Cardiac muscle cell (in vitro differentiated cells and primary cell): ENCODE data around the gene GAPDH. TPM values are rescaled to one million over a fixed set of nuclear protein-coding genes. Genes with fewer than 3 reads are reported as not detected.
A peak's percentile ranks its signal among the peaks of the same experiment; 100 is the strongest.

Source experiments
- DNase-seq, 2 donors: peaks; one replicate each; pipeline versions ENCODE4 v3.0.0 to v3.0.0-alpha.2; 2010 to 2017; ENCODE audit warnings: low read depth in 1 of 2, low spot score in 1 of 2
- H3K27ac ChIP-seq: fragments of 200-600 bp; sonication (generic); 2 replicates; pipeline ENCODE4 v1.5.1; 2016
- H3K27me3 ChIP-seq: fragments of 200-600 bp; sonication (generic); 2 replicates; pipeline ENCODE4 v1.6.0; 2016; ENCODE audit warnings: control low read depth
- H3K36me3 ChIP-seq: fragments of 200-600 bp; sonication (generic); 2 replicates; pipeline ENCODE4 v1.5.1; 2016; ENCODE audit warnings: control low read depth
- H3K4me1 ChIP-seq: fragments of 200-600 bp; sonication (generic); 2 replicates; pipeline ENCODE4 v1.8.1; 2017; ENCODE audit warnings: low read depth, mild to moderate bottlenecking, mixed run types
- H3K4me3 ChIP-seq: fragments of 200-600 bp; sonication (generic); 2 replicates; pipeline ENCODE4 v1.5.1; 2016; ENCODE audit warnings: mild to moderate bottlenecking
- H3K9me3 ChIP-seq: fragments of 200-600 bp; sonication (generic); 2 replicates; pipeline ENCODE4 v1.5.1; 2017; ENCODE audit warnings: low read depth, mild to moderate bottlenecking, control low read depth
- CTCF ChIP-seq: IDR thresholded peaks from 2 replicates; pipeline ENCODE4 v1.5.1; 2012; ENCODE audit warnings: low read depth, mild to moderate bottlenecking, low read length
- polyA plus RNA-seq: library from polyadenylated mRNA; unstranded; fragments of >200 nt; fragmentation: Nextera tagmentation; extraction: Ambion mirVana; gene quantifications from 2 replicates; pipeline ENCODE4 v1.2.1, GENCODE V29; 2016
- total RNA-seq: library from RNA; depleted of rRNA; stranded (reverse); fragments of >200 nt; gene quantifications from 2 replicates; pipeline ENCODE4 v1.2.3, GENCODE V29; 2016

GAPDH gene
- total and polyA plus RNA-seq, 2 experiments from 2014 or later: 8,013 to 14,299 TPM

- Histone ChIP-seq H3K9me3 (no peaks in the 10 kb centered on the region), H3K4me1 (peaks cover 20% of the 10 kb centered on the region), H3K27ac (peak overlapping the region; percentile 54)
These were observed 6.0 kb downstream of the GAPDH start for GRCh38 chr12:6540181-6540877.

GRCh38 chr12:6541371-6542165 lies 7.3 kb downstream of the GAPDH start:
- H3K4me1 ChIP-seq: peaks cover 12% of the 10 kb centered on the region
- peak overlapping the region; percentile 54 for H3K27ac ChIP-seq
- H3K9me3 ChIP-seq: no peaks in the 10 kb centered on the region
- H3K36me3 ChIP-seq: peaks cover 25% of the 10 kb centered on the region
- no peak for DNase-seq
- H3K4me3 ChIP-seq: no peak overlapping the region
- no peak for TF ChIP-seq CTCF
- no peaks in the 10 kb centered on the region for H3K27me3 ChIP-seq

More at GRCh38 chr12:6540181-6540877, 6.0 kb downstream of the GAPDH start:
- Histone ChIP-seq H3K27me3 (no peaks in the 10 kb centered on the region), H3K36me3 (peaks cover 26% of the 10 kb centered on the region), H3K4me3 (no peak overlapping the region)
- TF ChIP-seq CTCF: no peak
- DNase-seq: peak; percentile 77 to 97

GRCh38 chr12:6542209-6543009 lies 8.1 kb downstream of the GAPDH start:
- Histone ChIP-seq H3K27ac (peak overlapping the region; percentile 54), H3K4me1 (peaks cover 10% of the 10 kb centered on the region), H3K36me3 (peaks cover 22% of the 10 kb centered on the region)

GRCh38 chr12:6546016-6546415 lies 11.7 kb downstream of the GAPDH start:
- H3K4me1 ChIP-seq: peaks cover 4% of the 10 kb centered on the region
- no peak for DNase-seq
- no peak for TF ChIP-seq CTCF
- H3K36me3 ChIP-seq: peaks cover 21% of the 10 kb centered on the region
- H3K4me3 ChIP-seq: no peak overlapping the region
- H3K9me3 ChIP-seq: no peaks in the 10 kb centered on the region
- H3K27me3 ChIP-seq: no peaks in the 10 kb centered on the region
- H3K27ac ChIP-seq: no peak overlapping the region

More at GRCh38 chr12:6542209-6543009, 8.1 kb downstream of the GAPDH start:
- no peaks in the 10 kb centered on the region for H3K9me3 ChIP-seq
- TF ChIP-seq CTCF: no peak
- no peak overlapping the region for H3K4me3 ChIP-seq
- H3K27me3 ChIP-seq: no peaks in the 10 kb centered on the region
- no peak for DNase-seq

GRCh38 chr12:6547566-6547965 lies 13.2 kb downstream of the GAPDH start:
- TF ChIP-seq CTCF: no peak
- peaks cover 21% of the 10 kb centered on the region for H3K36me3 ChIP-seq
- DNase-seq: no peak
- no peak overlapping the region for H3K4me3 ChIP-seq
- H3K4me1 ChIP-seq: peaks cover 17% of the 10 kb centered on the region
- H3K27me3 ChIP-seq: no peaks in the 10 kb centered on the region
- no peak overlapping the region for H3K27ac ChIP-seq
- H3K9me3 ChIP-seq: no peaks in the 10 kb centered on the region
